GM19025 (cell line): ENCODE data around the gene PHKB.

ENCODE experiments used
- ATAC-seq: cut with Tn5 transposase; IDR thresholded peaks from one replicate; pipeline ENCODE4 v1.9.1; 2021; ENCODE audit warnings: mild to moderate bottlenecking, low read depth, moderate library complexity; ENCODE audit not compliant: unreplicated experiment

The PHKB gene

GRCh38 chr16:47716571-47716970, 255.4 kb downstream of the PHKB start:
- ATAC-seq = no peak

GRCh38 chr16:47719713-47720112, 258.6 kb downstream of the PHKB start:
- ATAC-seq = no peak

DNA sequence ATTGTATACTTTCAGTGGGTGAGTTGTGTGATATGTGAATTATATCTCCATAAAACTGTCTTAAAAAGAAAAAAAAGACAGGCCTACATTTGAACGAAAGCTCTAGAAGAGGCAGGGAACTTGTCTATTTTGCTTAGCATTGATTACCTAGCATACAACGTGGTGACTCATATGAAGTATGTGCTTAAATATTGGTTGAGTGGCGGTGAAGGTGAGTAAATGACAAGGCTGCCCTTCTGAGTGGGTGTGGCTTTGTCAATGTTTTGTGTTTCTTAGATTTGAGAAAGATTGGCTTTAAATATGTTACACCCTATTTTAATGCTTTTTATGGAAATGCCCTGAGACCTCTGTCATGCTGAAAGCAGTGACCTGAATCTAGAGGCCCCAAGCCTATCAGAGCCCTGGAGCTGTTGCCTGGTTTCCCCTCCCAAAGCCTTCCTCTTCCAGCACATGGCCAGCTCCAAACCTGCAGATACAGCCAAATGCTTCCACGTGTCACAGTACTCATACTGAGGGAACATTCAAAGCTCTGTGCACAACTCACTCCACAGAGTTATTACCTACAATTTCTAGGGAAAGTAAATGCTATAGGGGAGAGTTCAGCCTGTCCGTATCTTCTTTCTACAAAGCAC, 260.0 kb downstream of the PHKB start:
- ATAC-seq = no peak

- ATAC-seq = no peak
Observed at GRCh38 chr16:47722046-47722445, 260.9 kb downstream of the PHKB start.

GRCh38 chr16:47724115-47724785, 263.1 kb downstream of the PHKB start:
- ATAC-seq = no peak

- no peak for ATAC-seq
Observed at GRCh38 chr16:47725188-47725695, 264.1 kb downstream of the PHKB start.

GRCh38 chr16:47726031-47726675, 265.0 kb downstream of the PHKB start:
- ATAC-seq = no peak

GRCh38 chr16:47727131-47727530, 266.0 kb downstream of the PHKB start:
- no peak for ATAC-seq

DNA sequence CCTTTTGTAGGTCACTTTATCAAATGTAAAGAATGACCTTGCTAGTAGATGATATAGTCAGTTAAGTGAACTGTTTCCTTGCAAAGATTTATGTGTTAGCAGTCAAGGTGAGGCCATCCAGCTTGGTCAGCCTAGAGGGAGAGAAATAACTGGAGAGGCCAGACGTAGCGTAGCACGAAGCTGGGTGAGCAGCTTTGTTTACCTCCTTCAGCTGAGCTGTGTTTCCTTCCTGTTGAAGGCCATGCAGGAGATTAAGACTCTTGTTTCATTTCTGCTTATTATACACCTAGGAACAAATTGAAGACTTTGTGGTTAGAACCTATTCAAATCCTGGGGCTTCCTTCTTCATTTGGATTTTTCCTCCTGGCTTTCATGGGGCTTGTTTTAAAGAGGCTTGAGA, 267.1 kb downstream of the PHKB start:
- ATAC-seq = no peak

GRCh38 chr16:47729701-47730100, 268.6 kb downstream of the PHKB start:
- no peak for ATAC-seq

DNA sequence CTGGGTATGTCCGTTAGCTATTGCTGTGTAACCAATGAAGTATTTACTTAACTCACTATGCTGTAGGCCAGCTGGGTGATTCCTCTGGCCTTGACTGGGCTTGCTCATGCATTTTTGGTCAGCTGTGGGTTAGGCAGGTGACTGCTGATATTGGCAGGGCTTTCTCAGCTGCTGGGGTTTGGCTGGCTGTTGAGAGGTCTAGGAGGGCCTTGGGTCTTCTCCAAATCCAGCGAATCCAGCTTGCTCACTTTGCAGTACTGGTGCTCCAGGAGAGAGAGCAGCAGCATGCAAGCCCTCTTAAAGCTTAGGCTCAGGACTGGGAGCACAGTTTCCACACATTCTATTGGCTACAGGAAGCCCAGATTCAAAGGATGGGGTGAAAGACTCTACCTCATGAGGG, 270.1 kb downstream of the PHKB start:
- ATAC-seq = no peak

- ATAC-seq = no peak
Observed at GRCh38 chr16:47732122-47732521, 271.0 kb downstream of the PHKB start.

DNA sequence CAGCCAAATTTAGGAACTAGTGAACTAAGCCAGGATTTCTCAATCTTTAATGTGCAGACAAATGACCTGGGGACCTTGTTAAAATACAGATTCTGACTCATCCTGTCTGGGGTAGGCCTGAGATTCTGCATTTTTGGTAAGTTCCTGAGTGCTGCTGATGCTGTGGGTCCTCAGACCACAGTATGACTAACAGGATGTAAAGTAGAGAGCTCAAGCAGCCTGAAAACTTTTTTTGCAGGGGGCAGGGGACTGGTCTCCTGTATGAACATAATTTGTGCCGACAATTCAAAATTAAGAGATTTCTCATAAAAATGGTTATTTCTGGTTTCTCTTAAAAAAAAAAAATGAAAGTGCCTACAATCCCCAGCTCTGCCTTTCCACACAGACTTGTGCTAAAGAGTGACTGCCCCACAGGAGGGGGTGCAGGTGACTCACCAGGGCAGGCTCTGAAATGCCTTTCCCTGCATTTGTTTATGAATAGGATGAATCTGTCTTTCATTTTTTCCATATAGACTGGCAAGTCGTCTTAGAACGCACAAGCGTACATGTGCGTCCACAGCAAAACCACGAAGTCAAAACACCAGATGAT, 271.5 kb downstream of the PHKB start:
- ATAC-seq = no peak

DNA sequence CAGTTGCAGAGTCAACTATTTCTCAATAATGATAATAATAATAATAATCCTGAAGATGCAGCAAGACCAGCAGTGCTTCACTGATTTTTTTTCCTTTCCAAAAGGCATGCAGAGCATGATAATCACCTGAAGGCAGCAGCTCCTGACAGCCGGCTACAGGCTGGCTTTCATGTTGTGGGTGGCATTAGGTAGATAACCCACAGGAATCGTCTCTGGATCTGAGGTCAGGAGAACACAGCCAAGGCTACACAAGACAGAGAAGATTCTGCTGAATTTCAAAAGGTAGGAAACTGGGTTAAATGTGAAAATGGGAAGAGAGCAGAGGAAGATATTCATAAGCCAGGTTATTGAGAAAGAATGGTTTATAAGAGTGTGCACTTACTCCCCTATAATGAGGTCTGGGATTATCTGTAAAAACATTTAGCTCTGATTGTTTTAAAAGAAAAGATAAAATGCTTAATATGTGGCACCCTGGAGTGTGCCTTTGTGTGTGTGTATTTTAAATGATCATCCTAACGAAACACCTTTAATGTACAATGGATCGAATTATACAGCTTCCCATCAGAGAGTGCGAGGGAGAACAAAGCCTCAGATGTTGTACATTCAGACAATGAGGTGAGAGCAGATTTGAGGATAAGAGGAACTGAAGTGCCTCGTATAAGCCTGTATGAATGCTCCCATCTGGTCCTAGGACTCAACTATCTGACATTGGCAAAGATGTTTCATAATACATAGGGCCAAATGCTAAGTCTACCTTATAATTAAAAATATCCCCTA, 273.1 kb downstream of the PHKB start:
- ATAC-seq = no peak

- no peak for ATAC-seq
Observed at GRCh38 chr16:47734987-47735594, 274.0 kb downstream of the PHKB start.

DNA sequence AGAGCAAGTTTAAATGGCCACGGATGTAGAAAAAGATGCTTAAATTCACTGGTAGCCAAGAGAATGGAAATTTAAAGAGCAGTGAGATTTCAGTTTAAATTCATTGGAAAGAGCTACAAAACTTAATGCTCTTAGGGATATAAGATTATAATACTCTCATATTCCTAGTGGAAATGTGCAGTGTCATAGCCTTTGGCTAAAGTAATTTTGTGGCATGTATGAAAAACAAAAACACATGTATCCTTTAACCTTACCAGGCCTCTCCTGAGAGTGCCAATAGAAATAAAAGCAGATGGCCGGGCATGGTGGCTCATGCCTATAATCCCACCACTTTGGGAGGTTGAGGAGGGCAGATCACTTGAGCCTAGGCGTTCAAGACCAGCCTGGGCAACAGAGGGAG, 289.2 kb downstream of the PHKB start:
- ATAC-seq = no peak
